GM12878 (cell line): ENCODE measurements around the gene IGF1R. TPM values are rescaled to one million over a fixed set of nuclear protein-coding genes. Genes with fewer than 3 reads are reported as not detected.
A peak's percentile ranks its signal among the peaks of the same experiment; 100 is the strongest.

Experiments used
- ATAC-seq: fragments of 200-7000 bp; cut with Tn5 transposase; 3 replicates; pipeline ENCODE4 v1.9.1; 2020; ENCODE audit warnings: mild to moderate bottlenecking, moderate library complexity
- BruUV-seq: library from RNA; stranded (reverse); fragments of 400-500 nt; replicated peaks from 2 replicates; lab custom pipeline; 2021; lab: Mats Ljungman, UMichigan
- CTCF ChIA-PET: fragments of 300-600 bp; sonication (Branson Sonifier 250); formaldehyde crosslinking; extraction: SDS; loops from one replicate; lab custom pipeline; 2021; ENCODE audit warnings: inconsistent platforms; lab: Yijun Ruan, JAX
- POLR2A ChIA-PET: fragments of 350-600 bp; formaldehyde crosslinking; extraction: SDS; loops from one replicate; lab custom pipeline; 2021; ENCODE audit warnings: inconsistent platforms; lab: Charles Lee
- RAD21 ChIA-PET: fragments of 300-600 bp; sonication (Branson Sonifier 250); formaldehyde crosslinking; loops from one replicate; lab custom pipeline; 2023; ENCODE audit warnings: antibody characterized with exemption; ENCODE audit not compliant: unreplicated experiment; lab: Charles Lee
- SMC1A ChIA-PET: fragments of 300-600 bp; sonication (Branson Sonifier 250); formaldehyde crosslinking; loops from one replicate; lab custom pipeline; 2023; ENCODE audit not compliant: unreplicated experiment, uncharacterized antibody; lab: Charles Lee
- DNase-seq: peaks from one replicate; pipeline ENCODE4 v3.0.0-alpha.2; 2011; ENCODE audit warnings: low read depth, low spot score
- FAIRE-seq: peaks from 3 replicates; lab custom pipeline; 2011; peaks lifted over from hg19 to GRCh38; lab: Jason Lieb, UNC
- H2AFZ ChIP-seq: 2 replicates; pipeline ENCODE4 v1.6.0; 2011; ENCODE audit warnings: low read depth, low read length, control low read depth; ENCODE audit not compliant: control insufficient read depth
- H3K27ac ChIP-seq: 2 replicates; pipeline ENCODE4 v1.5.1; 2011; ENCODE audit warnings: control low read depth; ENCODE audit not compliant: control insufficient read depth, insufficient read depth
- H3K27me3 ChIP-seq, 2 experiments: replicated peaks in 1 of 2; 2 replicates each; pipeline versions ENCODE4 v1.6.0 to v1.6.1; 2011; ENCODE audit warnings: low read length in 1 of 2; ENCODE audit not compliant: control insufficient read depth in 2 of 2, insufficient read depth in 2 of 2
- H3K36me3 ChIP-seq, 2 experiments: 2 replicates each; pipeline ENCODE4 v1.5.1; 2011; ENCODE audit warnings: low read length in 1 of 2; ENCODE audit not compliant: control insufficient read depth in 2 of 2, insufficient read depth in 2 of 2
- H3K4me1 ChIP-seq: 2 replicates; pipeline ENCODE4 v1.6.1; 2011; ENCODE audit warnings: mild to moderate bottlenecking, low read length, moderate library complexity, mixed read lengths; ENCODE audit not compliant: control insufficient read depth, insufficient read depth
- H3K4me2 ChIP-seq: 2 replicates; pipeline ENCODE4 v1.6.0; 2011; ENCODE audit warnings: control low read depth; ENCODE audit not compliant: control insufficient read depth, insufficient read depth
- H3K4me3 ChIP-seq: fragments of 200-600 bp; sonication (generic); 2 replicates; pipeline ENCODE4 v1.5.1; 2016
- H3K79me2 ChIP-seq: 2 replicates; pipeline ENCODE4 v1.6.0; 2011; ENCODE audit warnings: low read length; ENCODE audit not compliant: control insufficient read depth, insufficient read depth
- H3K9ac ChIP-seq: 2 replicates; pipeline ENCODE4 v1.8.0; 2011; ENCODE audit warnings: low read length, control low read depth, mixed read lengths; ENCODE audit not compliant: control insufficient read depth, insufficient read depth
- H3K9me3 ChIP-seq: replicated peaks from 3 replicates; pipeline ENCODE4 v1.5.1; 2011; ENCODE audit warnings: mild to moderate bottlenecking, low read length; ENCODE audit not compliant: control insufficient read depth, insufficient read depth
- H4K20me1 ChIP-seq: 2 replicates; pipeline ENCODE4 v1.6.0; 2011; ENCODE audit not compliant: control insufficient read depth, insufficient read depth
- CTCF ChIP-seq, 3 experiments: IDR thresholded peaks in 2 of 3; conservative IDR thresholded peaks in 1 of 3; 2 replicates each; pipeline ENCODE4 v1.5.1; 2011; ENCODE audit warnings: low read depth in 3 of 3, low read length in 3 of 3, mild to moderate bottlenecking in 3 of 3, control low read depth in 2 of 3, moderate library complexity in 2 of 3, inconsistent platforms in 1 of 3, mixed read lengths in 1 of 3; ENCODE audit not compliant: control insufficient read depth in 2 of 3, insufficient read depth in 1 of 3; ENCODE audit errors: extremely low read depth in 1 of 3
- JUNB ChIP-seq: IDR thresholded peaks from 2 replicates; pipeline ENCODE4 v1.6.1; 2016; ENCODE audit warnings: antibody characterized with exemption, mild to moderate bottlenecking
- WGBS: methylation state at CpG from one replicate; pipeline ENCODE4 v1.1.6; 2016; ENCODE audit warnings: low lambda C conversion rate; ENCODE audit not compliant: insufficient replicate concordance, insufficient coverage; ENCODE audit errors: missing lambda C conversion rate; 5-methylcytosine and 5-hydroxymethylcytosine counted together
- in situ Hi-C: fragments of 300-500 bp; cut with MboI; formaldehyde crosslinking; loops from 9 replicates; pipeline ENCODE4 v1.14.3; 2018; ENCODE audit warnings: mixed read lengths
- intact Hi-C: fragments of 100-400 bp; cut with micrococcal nuclease; formaldehyde crosslinking; loops from one replicate; pipeline ENCODE4 v1.14.2; 2022; ENCODE audit not compliant: unreplicated experiment
- polyA plus RNA-seq, 11 experiments: library from polyadenylated mRNA; depleted of rRNA in 4 of 11; unstranded in 6 of 11; stranded (reverse) in 5 of 11; fragments of >200 nt; fragmentation: Nextera tagmentation in 4 of 11; fragmentation: Illumina TruSeq in 1 of 11; extraction: Ambion mirVana in 4 of 11; extraction: Trizol in 1 of 11; gene quantifications; 1 replicate in 1 of 11; 2 replicates in 10 of 11; pipeline versions ENCODE4 v1.2.1 to v1.2.3, GENCODE V29; 2011 to 2016; ENCODE audit warnings: inconsistent platforms in 2 of 11, missing spikeins in 2 of 11, low read depth in 1 of 11
- total RNA-seq, 4 experiments: library from RNA; depleted of rRNA in 3 of 4; stranded (reverse); fragments of >200 nt in 3 of 4; fragmentation: Illumina TruSeq in 1 of 4; extraction: Trizol in 1 of 4; gene quantifications; 2 replicates each; pipeline versions ENCODE4 v1.2.1 to v1.2.3, GENCODE V29; 2013 to 2021

The IGF1R gene
- total and polyA plus RNA-seq, 10 of the 15 experiments (the other 5 are each of a cell fraction or from before 2014, with no cell fraction given) = 0.03 to 2.7 (median 0.66) TPM

GRCh38 chr15:98805434-98806274 lies 157.3 kb downstream of the IGF1R start:
- DNase-seq (no peak), ATAC-seq (peak; percentile 66), FAIRE-seq (no peak)
- intact Hi-C loops (no loop called here), in situ Hi-C loops (no loop called here)
- ChIA-PET SMC1A (interaction anchor here (1.4 kb wide), 1 partner anchor 14 kb away, joined by 3 read pairs; no protein-coding TSS in a partner anchor), RAD21 (no interaction called here), POLR2A (interaction anchor here (0.6 kb wide), 1 partner anchor 252 kb away, joined by 7 read pairs; no protein-coding TSS in a partner anchor), CTCF (no interaction called here)
- WGBS = 28% methylated on average over 12 of the region's 12 CpGs
- Histone ChIP-seq H3K27me3 (no peaks in the 10 kb centered on the region), H4K20me1 (no peaks in the 10 kb centered on the region), H3K9ac (no peak overlapping the region), H3K79me2 (no peaks in the 10 kb centered on the region), H2AFZ (no peak overlapping the region), H3K4me1 (no peaks in the 10 kb centered on the region), H3K27ac (no peak overlapping the region), H3K4me2 (no peak overlapping the region), H3K4me3 (no peak overlapping the region), H3K36me3 (no peaks in the 10 kb centered on the region), H3K9me3 (no peaks in the 10 kb centered on the region)
- TF ChIP-seq CTCF (IDR thresholded peaks at IDR 0.05 in 2 of 3, conservative IDR thresholded peaks at IDR 0.05 in 1 of 3; ENCODE audit: control insufficient read depth in 2 of 3, extremely low read depth in 1 of 3, insufficient read depth in 1 of 3, low read depth in 3 of 3, low read length in 3 of 3) (0 out of 6 replicates have a peak, but pooled peaks of 1 of the 3 experiments have one; percentile 16), JUNB (no peak)
- no TSS peak for BruUV-seq
